Suppressor macrophage (primary cell): Measurements from ENCODE around the gene KLF11.
"Not testable (repeated sequence)": the region's sequence is repeated elsewhere in the genome, so short reads cannot be mapped to it uniquely, and the experiment has no call there.

Experiments used
- DNase-seq, 4 experiments: peaks; one replicate each; pipeline ENCODE4 v3.0.0-alpha.2; 2020 to 2022

The KLF11 gene

DNA sequence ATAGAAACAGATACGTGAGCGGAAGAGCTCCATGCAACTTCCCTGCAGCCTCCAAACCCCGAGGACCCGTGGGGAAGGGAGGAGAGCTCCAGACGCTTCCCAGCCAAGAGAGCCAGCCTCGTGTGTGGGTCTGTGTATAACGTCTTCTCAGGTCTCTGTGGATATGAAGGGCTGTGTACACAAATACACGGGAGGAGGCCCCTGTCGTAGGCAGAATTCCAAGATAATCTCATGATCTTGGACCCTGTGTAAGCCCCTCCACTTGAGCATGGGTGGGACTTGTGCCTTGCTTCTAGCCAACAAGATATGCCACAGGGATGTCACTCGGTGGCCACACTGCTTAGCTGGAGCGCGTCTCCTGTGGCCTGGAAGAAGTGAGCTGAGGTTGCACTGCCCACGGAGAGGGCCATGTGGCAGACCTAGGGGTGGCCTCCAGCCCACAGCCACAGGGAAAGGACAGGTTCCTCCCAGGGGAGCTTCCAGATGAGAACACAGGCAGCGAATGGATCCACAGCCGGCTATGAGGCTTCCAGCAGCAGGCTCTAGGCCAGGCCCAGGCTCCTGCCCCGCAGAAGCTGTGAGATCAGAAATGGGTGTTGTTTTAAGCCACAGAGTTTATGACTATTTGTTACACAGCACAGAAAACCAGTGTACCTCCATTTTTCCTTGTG, 15.6 kb upstream of the KLF11 start:
- peak in 2 of 4 experiments; percentile 35 to 50 for DNase-seq

DNA sequence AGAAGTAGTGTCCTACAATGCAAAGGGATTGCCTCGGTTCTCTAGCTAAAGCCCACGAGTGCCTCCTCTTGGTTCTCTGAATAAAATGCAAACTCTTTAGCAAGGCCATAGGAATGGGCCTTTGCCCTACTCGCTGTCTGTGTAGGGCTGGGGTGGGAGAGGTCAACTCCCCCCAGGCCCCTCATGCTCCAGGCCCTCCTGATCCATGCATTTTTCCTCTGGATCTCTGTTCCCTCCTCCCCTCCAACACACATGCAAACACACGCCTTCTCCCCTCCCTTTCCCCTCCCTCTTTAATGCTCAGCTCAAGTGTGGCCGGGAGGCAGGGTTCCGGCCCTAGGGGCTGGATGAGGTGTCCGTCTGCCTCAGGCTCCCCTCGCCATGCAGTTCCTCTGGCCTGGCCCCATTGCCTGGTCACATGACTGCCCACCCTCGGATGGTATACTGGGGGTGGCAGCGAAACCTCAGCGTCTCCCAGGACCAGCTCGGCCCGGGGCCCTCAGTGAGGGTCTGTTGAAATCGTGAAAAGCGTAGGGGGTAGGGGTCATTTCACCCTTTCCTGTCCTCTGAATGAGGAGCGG, 14.9 kb upstream of the KLF11 start:
- DNase-seq = peak; percentile 44 to 66 (median 54)

DNA sequence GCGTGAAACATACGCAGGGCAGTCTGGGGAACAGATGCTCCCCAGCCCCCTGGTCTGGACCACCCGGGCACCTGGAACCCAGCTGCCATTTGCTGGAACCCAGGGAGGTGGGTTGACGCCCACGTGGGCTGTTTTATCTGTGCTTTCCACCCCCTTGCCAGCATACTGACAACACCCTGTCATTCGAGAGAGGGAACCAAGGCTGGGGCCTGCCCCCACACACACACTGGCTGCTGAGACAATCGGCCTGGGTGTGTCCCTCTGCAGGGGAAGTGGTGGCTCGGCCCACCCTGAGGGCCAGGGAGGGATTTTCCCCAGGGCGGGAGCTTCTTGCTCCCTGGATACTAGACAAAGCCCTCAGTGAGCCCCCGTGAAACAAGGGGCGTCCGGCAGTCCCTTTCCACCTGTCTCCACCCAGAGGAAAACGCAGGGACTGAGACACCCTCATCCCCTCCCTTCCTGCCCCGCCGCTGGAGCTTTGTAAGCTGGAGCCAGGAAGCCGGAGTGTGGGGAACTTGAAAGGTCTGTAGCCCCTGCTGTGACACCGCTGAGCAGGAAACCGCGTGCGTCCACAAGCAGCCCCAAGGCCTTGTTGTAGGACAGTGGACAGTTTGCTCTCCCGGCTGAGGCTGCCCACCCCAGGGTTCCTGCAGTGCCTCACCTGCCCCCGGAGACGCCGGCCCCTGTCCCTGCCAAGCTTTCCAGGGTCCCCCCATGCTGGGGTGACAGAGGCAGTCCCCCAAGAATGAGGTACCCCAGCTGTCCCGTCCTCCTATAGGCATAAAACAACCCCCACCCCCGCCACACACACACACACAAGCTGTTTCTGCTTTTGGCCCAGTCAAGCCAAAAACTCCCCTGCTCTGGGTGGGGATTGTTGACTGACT, 14.1 kb upstream of the KLF11 start:
- DNase-seq = peak; percentile 91 to 96 (median 94)

DNA sequence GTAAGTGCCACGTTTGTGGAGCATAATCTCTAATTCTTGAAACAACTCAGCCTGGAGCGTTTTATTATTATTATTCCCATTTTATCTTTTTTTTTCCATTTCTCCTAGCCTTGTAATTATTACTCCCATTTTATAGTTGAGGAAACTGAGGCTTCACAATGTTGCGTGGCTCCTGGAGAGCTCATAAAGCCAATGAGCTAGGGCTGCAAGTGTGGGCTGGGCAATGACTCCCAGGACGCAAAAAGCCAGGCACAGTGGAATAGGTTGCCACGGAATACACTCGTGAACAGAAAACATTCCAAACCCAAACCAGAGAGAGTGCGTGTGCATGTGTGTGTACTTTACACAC, 13.5 kb upstream of the KLF11 start:
- DNase-seq = no peak

DNA sequence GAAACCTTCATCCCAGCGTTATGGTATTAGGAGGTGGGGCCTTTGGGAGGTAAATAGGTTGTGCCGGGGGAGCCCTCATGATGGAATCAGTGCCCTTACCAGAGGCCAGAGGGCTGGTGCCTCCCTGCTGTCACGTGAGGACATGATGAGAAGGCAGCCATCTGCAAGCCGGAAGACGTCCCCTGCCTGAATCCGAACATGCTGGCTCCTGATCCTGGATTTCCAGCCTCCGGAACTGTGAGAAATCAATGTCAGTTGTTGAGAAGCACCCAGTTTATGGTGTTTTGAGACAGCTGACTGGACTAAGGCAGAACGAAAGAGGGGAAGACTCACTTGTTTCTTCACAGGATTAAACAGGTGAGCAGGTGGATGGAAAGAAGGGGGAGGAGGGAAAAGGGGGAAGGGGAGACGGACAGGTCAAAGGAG, 13.0 kb upstream of the KLF11 start:
- DNase-seq = no peak

DNA sequence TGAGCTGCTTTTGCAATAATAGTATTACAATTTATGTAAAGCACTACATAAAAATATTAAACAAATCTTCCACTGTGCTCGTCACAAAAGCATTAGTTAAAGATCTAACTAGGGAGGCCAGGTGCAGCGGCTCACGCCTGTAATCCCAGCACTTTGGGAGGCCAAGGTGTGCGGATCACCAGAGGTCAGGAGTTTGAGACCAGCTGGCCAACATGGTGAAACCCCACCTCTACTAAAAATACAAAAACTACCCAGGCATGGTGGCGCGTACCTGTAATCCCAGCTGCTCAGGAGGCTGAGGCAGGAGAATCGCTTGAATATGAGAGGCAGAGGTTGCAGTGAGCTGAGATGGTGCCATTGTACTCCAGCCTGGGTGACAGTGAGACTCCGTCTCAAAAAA, 12.6 kb upstream of the KLF11 start:
- DNase-seq = not testable (repeated sequence)

DNA sequence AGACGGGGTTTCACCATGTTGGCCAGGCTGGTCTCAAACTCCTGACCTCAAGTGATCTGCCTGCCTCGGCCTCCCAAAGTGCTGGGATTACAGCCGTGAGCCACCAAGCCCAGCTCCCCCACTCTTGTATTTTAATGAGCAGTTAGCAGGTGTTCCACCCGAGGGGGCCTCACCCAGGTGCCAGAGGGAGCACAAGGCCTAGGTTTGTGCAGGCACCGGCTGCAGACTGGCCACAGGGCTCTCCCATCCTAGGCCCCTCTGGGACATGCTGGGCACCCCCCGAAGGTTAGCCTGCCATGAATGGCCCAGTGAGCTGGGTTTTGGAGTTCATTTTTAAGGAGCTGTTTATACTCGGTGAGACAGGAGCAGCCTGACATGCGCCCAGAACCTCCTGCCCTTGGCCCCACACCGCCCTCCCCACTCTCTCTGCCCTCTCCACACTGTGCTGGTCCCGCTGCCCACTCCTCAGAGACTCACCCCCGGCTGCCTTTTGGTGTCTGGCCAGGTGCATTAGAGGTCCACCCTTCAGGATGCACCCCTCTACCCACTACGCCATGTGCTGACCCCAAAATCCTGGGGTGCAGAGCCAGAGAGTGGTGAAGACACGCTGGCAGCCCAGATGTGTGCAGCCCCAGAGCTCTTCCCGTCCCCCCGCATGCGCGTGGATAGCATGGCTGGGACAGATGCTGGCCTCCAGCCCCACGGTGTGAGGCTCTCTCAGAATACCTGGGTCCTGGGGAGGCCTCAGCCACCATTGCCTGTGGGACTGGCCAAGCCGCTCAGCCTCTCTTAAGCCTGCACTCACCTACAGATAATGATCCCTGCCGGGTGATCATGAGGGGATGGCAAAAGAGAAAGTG, 11.2 kb upstream of the KLF11 start:
- DNase-seq = no peak

DNA sequence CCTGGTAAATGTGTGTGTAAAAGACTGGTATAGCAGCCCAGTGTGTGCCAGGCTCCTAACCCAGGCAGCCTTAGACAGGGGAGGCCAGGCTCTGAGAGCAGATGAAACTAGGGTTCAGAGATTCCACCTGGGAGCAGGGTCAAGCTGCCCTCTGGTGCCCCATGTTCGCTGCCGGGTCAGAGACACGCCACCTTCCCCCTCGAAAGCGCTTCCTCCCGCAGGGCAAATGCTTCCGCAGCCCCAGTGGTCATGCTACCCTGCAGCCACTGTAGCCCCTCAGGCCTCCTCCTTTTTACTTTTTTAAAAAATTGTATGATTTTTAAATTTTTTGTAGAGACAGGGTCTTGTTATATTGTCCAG, 10.6 kb upstream of the KLF11 start:
- no peak for DNase-seq

DNA sequence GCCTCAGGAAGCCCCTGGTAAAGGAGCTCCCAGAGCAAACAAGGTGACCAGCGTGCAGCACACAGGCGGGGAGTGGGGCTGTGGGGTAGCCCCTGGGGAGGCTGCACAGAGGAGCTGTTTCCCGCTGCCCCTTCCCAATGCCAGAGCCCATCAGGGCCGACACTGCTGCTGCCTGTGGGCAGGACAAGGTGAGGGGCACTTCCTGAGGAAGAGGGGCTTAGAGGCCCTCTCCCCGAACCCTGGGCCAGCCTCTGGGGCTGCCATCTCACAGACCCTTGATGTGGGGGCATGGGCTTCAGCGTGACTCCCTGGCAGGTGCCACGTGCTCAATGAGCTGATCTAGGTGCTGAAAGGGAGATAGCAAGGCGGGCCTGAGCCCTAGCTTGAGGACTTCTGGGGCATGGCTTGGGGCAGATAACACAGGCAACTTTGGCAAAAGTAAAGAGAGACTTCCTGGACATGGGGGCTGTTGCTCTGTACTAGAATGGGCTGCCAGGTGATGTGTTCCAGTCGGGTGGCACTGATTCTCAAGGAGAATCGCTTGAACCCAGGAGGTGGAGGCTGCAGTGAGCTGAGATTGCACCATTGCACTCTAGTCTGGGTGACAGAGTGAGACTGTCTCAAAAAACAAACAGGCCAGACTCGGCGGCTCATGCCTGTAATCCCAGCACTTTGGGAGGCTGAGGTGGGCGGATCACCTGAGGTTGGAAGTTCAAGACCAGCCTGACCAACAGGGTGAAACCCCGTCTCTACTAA, 9.9 kb upstream of the KLF11 start:
- DNase-seq = no peak

DNA sequence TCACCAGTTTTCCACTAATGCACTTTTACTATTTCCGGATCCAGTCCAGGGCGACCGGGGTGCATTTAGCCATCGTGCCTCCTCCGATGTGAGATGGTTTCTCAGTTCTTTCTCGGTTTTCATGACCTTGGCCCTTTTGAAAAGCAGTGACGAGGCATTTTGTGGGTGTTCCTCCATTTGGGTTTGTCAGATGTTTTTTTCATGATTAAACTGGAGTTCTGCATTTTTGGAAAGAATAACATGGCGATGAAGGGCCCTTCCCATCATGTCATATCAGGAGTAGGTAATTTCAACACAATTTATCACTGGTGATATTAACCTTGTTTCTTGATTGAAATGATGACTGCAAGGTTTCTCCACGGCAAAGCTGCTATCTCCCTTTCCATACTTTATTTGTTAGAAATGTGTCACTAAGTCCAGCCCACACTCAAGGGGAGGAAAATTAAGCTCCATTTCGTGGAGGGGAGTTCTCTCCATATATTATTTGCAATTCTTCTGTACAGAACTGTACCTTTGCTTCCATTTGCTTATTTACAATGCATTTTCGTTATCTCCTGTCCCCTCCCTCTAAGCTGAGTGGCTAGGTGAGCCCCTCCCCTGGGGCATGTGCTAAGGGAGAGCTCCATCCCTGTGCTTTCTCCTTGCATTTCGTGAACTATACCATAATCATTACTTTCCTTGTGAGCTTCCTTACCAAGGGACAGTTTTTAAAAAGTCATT, 8.9 kb upstream of the KLF11 start:
- peak; percentile 70 to 87 (median 80) for DNase-seq

DNA sequence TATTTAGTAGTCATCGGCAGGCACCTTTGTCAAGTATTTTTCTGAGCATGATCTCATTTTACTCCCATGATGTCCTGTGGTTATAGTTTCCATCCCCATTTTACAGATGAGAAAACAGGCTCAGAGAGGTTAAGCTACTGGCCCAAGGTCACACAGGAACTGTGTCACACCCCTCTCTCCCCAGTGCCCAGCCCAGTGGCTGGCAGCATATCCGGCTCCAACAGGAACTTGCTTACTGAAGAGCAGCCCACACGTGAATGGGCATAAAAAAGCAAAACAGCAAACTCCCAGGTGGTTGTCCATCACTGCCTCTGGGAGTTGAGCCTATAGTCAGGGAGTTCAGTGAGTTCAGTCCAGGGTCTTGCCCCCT, 8.3 kb upstream of the KLF11 start:
- peak; percentile 59 to 76 (median 70) for DNase-seq

DNA sequence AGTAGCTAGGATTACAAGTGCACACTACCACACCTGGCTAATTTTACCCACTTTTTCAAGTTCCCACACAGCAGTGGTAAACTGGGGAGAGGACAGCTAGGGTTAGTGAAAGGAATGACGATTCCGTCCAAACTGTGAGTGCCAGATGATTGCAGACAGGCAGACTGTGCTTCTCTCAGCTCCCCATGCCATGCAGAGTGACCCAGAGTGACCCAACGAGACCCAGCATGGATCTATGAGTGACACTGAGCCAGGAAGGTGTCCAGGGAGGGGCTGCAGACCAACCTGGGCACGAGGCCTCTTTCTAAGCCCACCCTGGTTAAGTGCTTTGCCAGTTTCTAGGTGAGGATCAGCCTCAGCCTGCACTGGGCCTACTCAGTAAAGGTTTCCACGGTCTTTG, 7.7 kb upstream of the KLF11 start:
- no peak for DNase-seq

DNA sequence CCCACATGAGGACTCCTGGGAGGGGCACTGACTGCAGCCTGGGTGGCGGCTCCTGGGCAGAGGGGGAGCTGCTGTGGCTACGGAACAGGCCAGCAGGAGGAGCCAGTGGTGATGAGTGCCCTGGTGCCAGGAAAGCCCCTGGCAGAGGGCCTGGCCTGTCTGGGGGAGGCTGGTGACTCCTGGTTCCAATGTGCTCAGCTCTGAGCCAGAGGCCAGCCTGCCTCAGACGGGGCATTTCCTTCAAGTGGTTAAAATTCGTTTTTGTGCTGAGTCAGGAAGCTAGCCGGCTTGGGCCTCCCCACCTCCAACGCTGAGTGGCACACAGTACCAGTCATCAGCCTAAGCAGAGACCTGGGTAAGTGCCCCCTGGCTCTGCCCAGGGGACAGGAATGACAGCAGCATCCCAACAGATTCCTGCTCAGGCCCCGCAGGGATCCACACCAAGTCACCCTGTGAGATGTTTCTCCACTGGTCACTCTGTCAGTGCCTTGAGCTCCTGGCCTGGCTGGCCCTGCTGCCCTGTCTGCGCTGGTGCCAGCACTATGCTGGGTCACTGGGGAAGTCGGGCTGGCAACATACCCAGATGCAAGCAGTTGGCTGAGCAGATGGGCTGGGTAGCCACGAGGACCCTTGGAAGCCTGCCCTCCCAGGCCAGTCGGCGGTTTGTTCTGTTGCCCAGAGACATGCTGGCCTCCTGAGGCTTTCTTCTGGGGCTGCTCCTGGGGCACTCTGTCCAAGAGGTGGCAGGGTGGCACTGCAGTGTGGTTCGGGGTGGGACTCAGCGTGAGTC, 7.1 kb upstream of the KLF11 start:
- DNase-seq = peak; percentile 90 to 95 (median 92)

DNA sequence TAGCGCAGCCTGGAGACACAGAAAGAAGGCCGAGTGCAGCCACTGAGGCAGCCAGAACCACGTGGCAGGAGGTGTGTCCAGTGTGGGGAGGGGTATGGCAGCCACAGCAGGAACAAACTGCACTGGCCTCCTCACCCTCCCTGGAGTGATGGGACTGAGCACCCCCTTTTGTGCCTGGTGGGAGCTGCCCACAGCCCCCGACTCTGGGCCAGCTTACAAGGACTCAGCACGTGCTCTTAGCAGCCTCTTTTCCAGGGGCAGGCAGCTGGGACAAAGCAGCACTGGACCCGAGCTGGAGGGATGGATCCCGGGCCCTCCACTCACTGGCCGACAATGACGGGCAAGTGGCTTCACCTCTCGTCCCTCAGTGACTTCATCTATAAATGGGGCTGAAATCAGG, 5.2 kb upstream of the KLF11 start:
- no peak for DNase-seq

DNA sequence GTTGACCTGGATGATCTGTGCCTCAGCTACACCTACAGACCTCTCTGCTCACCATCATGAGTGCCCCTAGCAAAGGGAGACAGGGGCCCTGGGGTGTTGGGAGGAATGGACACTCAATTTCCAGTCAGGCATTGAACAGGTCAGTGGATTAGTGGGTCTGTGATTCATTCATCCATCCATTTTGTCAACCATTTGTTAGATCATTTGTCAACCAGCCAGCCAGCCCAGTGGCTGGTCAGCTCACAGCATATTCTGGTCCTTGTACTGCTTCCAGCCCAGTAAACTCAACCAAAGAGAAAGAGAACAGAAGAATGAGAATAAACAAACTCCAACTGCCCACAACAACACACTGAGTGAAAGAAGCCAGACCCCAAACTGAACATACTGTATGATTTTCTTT, 4.6 kb upstream of the KLF11 start:
- DNase-seq = no peak

DNA sequence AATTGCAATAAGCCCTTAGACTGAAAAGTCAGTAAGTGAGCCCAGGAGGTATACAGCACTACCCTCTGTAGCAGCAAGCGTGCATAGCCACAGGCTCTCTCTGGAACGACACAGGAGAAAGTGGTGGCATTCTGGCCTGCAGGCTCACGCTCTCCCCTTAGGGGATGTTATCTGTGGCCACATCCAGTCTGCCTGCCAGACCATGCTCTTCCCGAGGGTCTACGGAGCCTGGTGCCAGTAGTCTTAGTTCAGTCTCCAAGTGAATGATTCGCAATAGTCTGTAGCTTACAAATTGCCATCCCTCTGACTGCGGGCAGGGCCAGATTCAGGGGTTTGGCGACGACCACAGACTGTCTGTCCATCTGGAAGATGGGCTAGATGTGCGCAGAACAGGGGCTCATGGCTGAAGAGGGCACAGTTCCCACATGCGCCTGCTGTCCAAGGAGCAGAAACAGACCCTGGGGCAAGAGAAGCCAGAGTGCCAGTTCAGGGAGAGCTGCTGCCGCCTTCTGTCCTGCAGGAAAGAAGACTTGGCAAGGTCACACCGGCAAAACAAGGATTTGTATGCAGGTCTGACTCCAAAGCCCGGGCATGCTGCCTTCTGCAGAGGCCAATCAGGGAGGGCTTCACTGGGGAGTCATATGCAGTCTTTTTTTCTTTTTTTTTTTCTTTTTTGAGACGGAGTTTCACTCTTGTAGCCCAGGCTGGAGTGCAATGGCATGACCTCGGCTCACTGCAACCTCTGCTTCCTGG, 3.5 kb upstream of the KLF11 start:
- no peak for DNase-seq

DNA sequence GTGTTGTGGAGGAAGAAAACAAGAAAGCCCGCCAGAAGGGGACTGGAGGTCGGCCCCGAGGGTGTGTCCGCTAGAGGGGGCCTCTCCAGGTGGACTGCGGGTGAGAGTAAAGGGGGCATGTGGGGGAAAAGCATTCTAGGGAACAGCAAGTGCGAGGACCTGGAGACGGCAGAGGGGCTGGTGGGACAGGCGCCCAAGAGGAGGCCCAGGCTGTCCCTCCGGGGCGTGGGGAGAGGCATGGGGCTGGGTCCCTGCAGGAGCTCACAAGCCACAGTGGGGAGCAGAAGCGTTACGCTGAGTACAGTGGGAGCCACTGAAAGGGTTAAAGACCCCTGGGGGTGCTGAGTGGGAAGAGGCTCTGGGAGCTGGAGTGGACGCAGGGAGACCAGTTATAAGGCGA, 1.6 kb upstream of the KLF11 start:
- DNase-seq = no peak

DNA sequence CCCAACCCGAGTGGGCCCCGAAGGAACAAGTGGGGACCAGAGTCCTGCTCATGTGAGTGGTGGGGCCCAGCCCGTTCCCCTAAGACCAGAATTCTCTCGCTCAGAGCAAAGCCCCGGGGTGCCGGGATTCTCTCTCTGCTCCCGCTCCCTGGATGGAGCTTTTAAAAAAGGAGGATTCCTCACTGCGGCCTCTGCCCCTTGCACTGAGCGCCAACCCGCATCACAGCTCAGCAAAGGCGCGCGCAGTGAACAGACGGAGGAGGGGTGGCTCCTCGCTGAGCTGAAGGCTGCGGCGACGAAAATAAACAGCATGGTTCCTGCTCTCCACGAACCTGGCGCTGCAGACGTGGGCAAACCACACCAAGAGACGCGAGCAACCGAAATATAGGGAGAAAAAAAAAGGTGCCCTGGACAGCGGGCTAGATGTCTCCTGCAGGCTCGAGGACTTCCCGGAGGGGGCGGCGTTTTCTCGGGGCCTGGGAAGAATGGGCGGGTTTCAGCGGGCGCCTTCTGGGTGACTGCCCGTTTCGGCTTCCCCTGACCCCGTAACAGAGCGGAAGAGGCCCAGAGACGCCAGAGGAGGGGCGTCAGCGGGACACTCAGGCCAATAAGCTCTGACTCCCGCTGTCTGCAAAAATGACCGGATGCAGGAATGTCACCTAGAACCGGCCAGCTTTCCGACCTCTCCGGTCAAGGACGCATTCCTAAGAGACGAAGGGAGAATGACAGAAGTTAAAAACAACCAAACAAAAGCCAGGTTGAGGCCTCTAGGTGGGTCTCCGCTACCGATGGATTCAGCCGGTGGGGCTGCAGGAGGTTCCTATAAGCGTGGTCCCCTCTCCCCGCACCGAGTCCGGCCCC, 819 bp upstream of the KLF11 start:
- DNase-seq = peak; percentile 87 to 93 (median 91)
